IMR-90 (cell line): Measurements from ENCODE around the gene CADM3. TPM values are rescaled to one million over a fixed set of nuclear protein-coding genes. Genes with fewer than 3 reads are reported as not detected.

Experiments used
- ATAC-seq: fragments of 200-7000 bp; cut with Tn5 transposase; 2 replicates; pipeline ENCODE4 v1.9.1; 2020; ENCODE audit warnings: low read depth, mild to moderate bottlenecking, moderate library complexity
- BruUV-seq: library from RNA; stranded (reverse); fragments of 400-500 nt; replicated peaks from 2 replicates; lab custom pipeline; 2021; lab: Mats Ljungman, UMichigan
- CTCF ChIA-PET: fragments of 300-600 bp; formaldehyde crosslinking; extraction: SDS; loops from one replicate; lab custom pipeline; 2021; ENCODE audit warnings: antibody characterized with exemption; lab: Yijun Ruan, JAX
- POLR2A ChIA-PET: fragments of 300-600 bp; sonication (Branson Sonifier 250); formaldehyde crosslinking; loops from one replicate; lab custom pipeline; 2022; ENCODE audit warnings: antibody characterized with exemption; ENCODE audit not compliant: unreplicated experiment; lab: Charles Lee
- DNase-seq: peaks from one replicate; pipeline ENCODE4 v3.0.0; 2013
- H2AFZ ChIP-seq: replicated peaks from 2 replicates; pipeline ENCODE3; 2013; ENCODE audit warnings: low read length, mild to moderate bottlenecking; ENCODE audit not compliant: poor library complexity
- H2AK5ac ChIP-seq: 2 replicates; pipeline ENCODE4 v1.6.1; 2013; ENCODE audit warnings: low read depth, low read length, inconsistent platforms
- H2AK9ac ChIP-seq: replicated peaks from 2 replicates; pipeline ENCODE3; 2013; ENCODE audit warnings: mild to moderate bottlenecking, low read depth, low read length, moderate library complexity; ENCODE audit not compliant: poor library complexity
- H2BK120ac ChIP-seq: 2 replicates; pipeline ENCODE4 v1.6.1; 2013; ENCODE audit warnings: low read depth, low read length, inconsistent platforms
- H2BK15ac ChIP-seq: 3 replicates; pipeline ENCODE4 v1.6.1; 2013; ENCODE audit warnings: low read depth, low read length, inconsistent platforms
- H2BK20ac ChIP-seq: 2 replicates; pipeline ENCODE4 v1.6.1; 2013; ENCODE audit warnings: low read depth, mild to moderate bottlenecking, inconsistent platforms, low read length, moderate library complexity
- H2BK5ac ChIP-seq: 2 replicates; pipeline ENCODE4 v1.6.1; 2013; ENCODE audit warnings: mild to moderate bottlenecking, low read depth, low read length, inconsistent platforms; ENCODE audit not compliant: poor library complexity, severe bottlenecking
- H3K14ac ChIP-seq: replicated peaks from 2 replicates; pipeline ENCODE4 v1.6.1; 2013; ENCODE audit warnings: low read depth, low read length, inconsistent platforms
- H3K18ac ChIP-seq: 2 replicates; pipeline ENCODE4 v1.6.1; 2013; ENCODE audit warnings: low read depth, low read length, control low read depth
- H3K23ac ChIP-seq: 2 replicates; pipeline ENCODE4 v1.6.1; 2013; ENCODE audit warnings: low read depth, low read length, inconsistent platforms
- H3K27ac ChIP-seq: 2 replicates; pipeline ENCODE4 v1.5.1; 2013; ENCODE audit warnings: mild to moderate bottlenecking, control low read depth, low read length; ENCODE audit not compliant: insufficient read depth
- H3K27me3 ChIP-seq: 2 replicates; pipeline ENCODE4 v1.6.1; 2013; ENCODE audit warnings: low read length; ENCODE audit not compliant: control insufficient read depth, insufficient read depth
- H3K36me3 ChIP-seq: 2 replicates; pipeline ENCODE4 v1.6.1; 2013; ENCODE audit warnings: low read length, mixed read lengths; ENCODE audit not compliant: control insufficient read depth, insufficient read depth
- H3K4ac ChIP-seq: 2 replicates; pipeline ENCODE4 v1.6.1; 2013; ENCODE audit warnings: low read depth, low read length, inconsistent platforms
- H3K4me1 ChIP-seq: 2 replicates; pipeline ENCODE4 v1.6.1; 2013; ENCODE audit warnings: low read length, mixed read lengths; ENCODE audit not compliant: control insufficient read depth, insufficient read depth
- H3K4me2 ChIP-seq: 2 replicates; pipeline ENCODE4 v1.6.1; 2013; ENCODE audit warnings: low read depth, mild to moderate bottlenecking, control low read depth, low read length, moderate library complexity
- H3K4me3 ChIP-seq: 2 replicates; pipeline ENCODE4 v1.5.1; 2013; ENCODE audit warnings: low read depth, mild to moderate bottlenecking, control low read depth, low read length, moderate library complexity; ENCODE audit not compliant: insufficient read depth
- H3K56ac ChIP-seq: 2 replicates; pipeline ENCODE4 v1.6.1; 2013; ENCODE audit warnings: low read length, inconsistent platforms; ENCODE audit not compliant: insufficient read depth; ENCODE audit errors: extremely low read depth
- H3K79me1 ChIP-seq, 2 experiments: 2 replicates each; pipeline ENCODE4 v1.6.1; 2013; ENCODE audit warnings: low read length in 2 of 2, inconsistent platforms in 1 of 2, low read depth in 1 of 2
- H3K9ac ChIP-seq: 2 replicates; pipeline ENCODE4 v1.6.1; 2013; ENCODE audit warnings: low read depth, low read length, control low read depth
- H3K9me1 ChIP-seq: 2 replicates; pipeline ENCODE4 v1.6.1; 2013; ENCODE audit warnings: low read length, inconsistent platforms; ENCODE audit not compliant: insufficient read depth
- H3K9me3 ChIP-seq: 2 replicates; pipeline ENCODE4 v1.6.1; 2013; ENCODE audit warnings: low read length; ENCODE audit not compliant: control insufficient read depth, insufficient read depth
- H4K20me1 ChIP-seq: 2 replicates; pipeline ENCODE4 v1.6.1; 2013; ENCODE audit warnings: low read length, inconsistent platforms; ENCODE audit not compliant: insufficient read depth
- H4K5ac ChIP-seq: 2 replicates; pipeline ENCODE4 v1.6.1; 2013; ENCODE audit warnings: mild to moderate bottlenecking, low read depth, low read length, control low read depth
- H4K8ac ChIP-seq, 2 experiments: 2 replicates each; pipeline ENCODE4 v1.6.1; 2013; ENCODE audit warnings: low read depth in 2 of 2, low read length in 2 of 2, control low read depth in 1 of 2, inconsistent platforms in 1 of 2
- H4K91ac ChIP-seq: 2 replicates; pipeline ENCODE4 v1.6.1; 2013; ENCODE audit warnings: low read depth, low read length, inconsistent platforms; ENCODE audit not compliant: insufficient read depth
- BHLHE40 ChIP-seq: fragments of 150-350 bp; IDR thresholded peaks from 2 replicates; pipeline ENCODE4 v1.6.1; 2016; ENCODE audit warnings: mild to moderate bottlenecking, low read depth, low read length
- CEBPB ChIP-seq: IDR thresholded peaks from 2 replicates; pipeline ENCODE4 v1.6.1; 2012; ENCODE audit warnings: low read depth, low read length, improper control_type of control experiment
- CHD1 ChIP-seq: IDR thresholded peaks from 2 replicates; pipeline ENCODE4 v1.6.1; 2012; ENCODE audit warnings: low read depth, low read length, improper control_type of control experiment
- FOS ChIP-seq: fragments of 150-350 bp; IDR thresholded peaks from 2 replicates; pipeline ENCODE4 v1.6.1; 2016; ENCODE audit warnings: low read depth, low read length
- MAZ ChIP-seq: IDR thresholded peaks from 2 replicates; pipeline ENCODE4 v1.6.1; 2012; ENCODE audit warnings: low read depth, mild to moderate bottlenecking, low read length, improper control_type of control experiment, moderate library complexity, borderline replicate concordance
- MXI1 ChIP-seq: IDR thresholded peaks from 2 replicates; pipeline ENCODE4 v1.6.1; 2012; ENCODE audit warnings: low read depth, mild to moderate bottlenecking, low read length, moderate library complexity, borderline replicate concordance
- NFE2L2 ChIP-seq: fragments of 150-350 bp; IDR thresholded peaks from 2 replicates; pipeline ENCODE4 v1.6.1; 2016; ENCODE audit warnings: low read depth, mild to moderate bottlenecking, low read length
- POLR2A ChIP-seq: IDR thresholded peaks from 2 replicates; pipeline ENCODE4 v1.6.1; 2012; ENCODE audit warnings: mild to moderate bottlenecking, low read depth, low read length
- SMC3 ChIP-seq: fragments of 150-350 bp; IDR thresholded peaks from 2 replicates; pipeline ENCODE4 v1.6.1; 2016; ENCODE audit warnings: low read depth, mild to moderate bottlenecking, antibody characterized with exemption, low read length, moderate library complexity
- WGBS, 2 experiments: methylation state at CpG; one replicate each; pipeline versions ENCODE4 v1.1.5 to v1.1.7; 2013; ENCODE audit warnings: missing lambda C conversion rate in 2 of 2; ENCODE audit not compliant: insufficient read length in 1 of 2; ENCODE audit errors: extremely low coverage in 2 of 2; 5-methylcytosine and 5-hydroxymethylcytosine counted together
- dilution Hi-C: fragments of 300-500 bp; cut with HindIII; formaldehyde crosslinking; loops from one replicate; pipeline ENCODE4 v1.14.3; 2018; ENCODE audit warnings: low sequenced_read_pairs; ENCODE audit not compliant: unreplicated experiment
- in situ Hi-C: fragments of 300-500 bp; cut with MboI; formaldehyde crosslinking; loops from 3 replicates; pipeline ENCODE4 v1.14.3; 2019; ENCODE audit warnings: low sequenced_read_pairs, inconsistent platforms, mixed read lengths
- intact Hi-C: fragments of 100-400 bp; cut with micrococcal nuclease; formaldehyde crosslinking; loops from 2 replicates; pipeline ENCODE4 v1.10.0; 2022
- polyA plus RNA-seq, 3 experiments: library from polyadenylated mRNA; depleted of rRNA; stranded (reverse); fragments of >200 nt; gene quantifications; 2 replicates each; pipeline ENCODE4 v1.2.3, GENCODE V29; 2012; ENCODE audit warnings: low replicate concordance in 1 of 3
- total RNA-seq: library from RNA; depleted of rRNA; stranded (reverse); fragments of >200 nt; gene quantifications from 2 replicates; pipeline ENCODE4 v1.2.3, GENCODE V29; 2012
- TF ChIP-seq, protein P1 (sequence below): fragments of 150-350 bp; IDR thresholded peaks from 2 replicates; pipeline ENCODE4 v1.6.1; 2017; ENCODE audit warnings: mild to moderate bottlenecking, antibody characterized with exemption, low read length, low read depth
- TF ChIP-seq, protein P2 (sequence below): conservative IDR thresholded peaks from 2 replicates; pipeline ENCODE4 v1.5.1; 2012; ENCODE audit warnings: mild to moderate bottlenecking, low read depth, low read length, improper control_type of control experiment
- TF ChIP-seq, protein P3 (sequence below): fragments of 150-350 bp; IDR thresholded peaks from 2 replicates; pipeline ENCODE4 v1.6.1; 2016; ENCODE audit warnings: low read depth, mild to moderate bottlenecking, low read length, moderate library complexity, borderline replicate concordance

Gene CADM3
- total and polyA plus RNA-seq, 2 of the 4 experiments (the other 2 are of a cell fraction), result not detected

DNA sequence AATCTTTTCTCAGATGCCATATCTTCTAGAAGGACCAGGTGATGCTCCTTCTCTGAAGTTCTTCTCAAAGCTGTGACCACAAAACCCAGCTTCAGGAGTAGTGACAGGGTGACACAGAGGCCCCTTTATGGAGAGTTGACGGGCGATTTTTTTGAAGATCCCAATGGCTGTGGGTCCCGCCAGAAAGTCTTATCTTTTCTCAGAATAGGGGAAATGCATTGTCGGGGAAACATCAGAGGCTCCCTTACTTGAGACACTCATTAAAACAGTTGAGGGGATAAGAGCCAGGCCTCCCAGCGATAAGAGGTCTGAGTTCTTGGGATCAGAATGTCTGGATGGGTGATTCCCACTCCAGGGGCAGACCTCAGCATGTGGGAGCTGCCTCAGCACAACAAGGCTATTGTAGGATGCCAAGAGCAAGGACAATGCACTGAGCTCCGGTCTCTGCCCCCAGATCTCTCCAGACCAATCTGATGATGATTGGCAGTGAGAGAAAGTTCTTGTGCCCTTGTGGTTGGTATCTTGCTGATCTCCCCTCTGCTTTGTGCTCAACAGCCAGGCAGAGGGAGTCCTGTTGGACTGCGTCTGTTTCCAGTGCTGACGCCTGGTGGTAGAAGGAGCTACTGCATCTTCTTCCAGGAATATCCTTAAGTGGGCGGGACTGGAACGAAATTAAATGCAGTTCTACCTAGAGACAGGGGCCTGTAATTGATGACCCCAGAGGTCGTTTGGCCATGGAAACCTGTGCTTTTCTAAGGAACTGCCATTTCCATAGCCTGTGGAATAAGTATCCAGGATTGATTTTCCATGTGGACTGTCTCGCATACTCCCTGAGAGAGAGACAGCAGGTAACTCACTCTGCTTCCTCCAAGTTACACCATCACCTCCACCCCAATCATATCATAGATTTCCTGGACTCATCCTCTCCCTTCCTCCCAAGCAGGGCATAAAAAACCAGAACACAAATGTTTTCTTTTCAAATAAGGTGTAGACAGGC is 26.4 kb downstream of the CADM3 start (continued):
- TF ChIP-seq, protein P1, sequence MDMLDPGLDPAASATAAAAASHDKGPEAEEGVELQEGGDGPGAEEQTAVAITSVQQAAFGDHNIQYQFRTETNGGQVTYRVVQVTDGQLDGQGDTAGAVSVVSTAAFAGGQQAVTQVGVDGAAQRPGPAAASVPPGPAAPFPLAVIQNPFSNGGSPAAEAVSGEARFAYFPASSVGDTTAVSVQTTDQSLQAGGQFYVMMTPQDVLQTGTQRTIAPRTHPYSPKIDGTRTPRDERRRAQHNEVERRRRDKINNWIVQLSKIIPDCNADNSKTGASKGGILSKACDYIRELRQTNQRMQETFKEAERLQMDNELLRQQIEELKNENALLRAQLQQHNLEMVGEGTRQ, result no peak
- TF ChIP-seq SMC3, result peak; percentile 87

DNA sequence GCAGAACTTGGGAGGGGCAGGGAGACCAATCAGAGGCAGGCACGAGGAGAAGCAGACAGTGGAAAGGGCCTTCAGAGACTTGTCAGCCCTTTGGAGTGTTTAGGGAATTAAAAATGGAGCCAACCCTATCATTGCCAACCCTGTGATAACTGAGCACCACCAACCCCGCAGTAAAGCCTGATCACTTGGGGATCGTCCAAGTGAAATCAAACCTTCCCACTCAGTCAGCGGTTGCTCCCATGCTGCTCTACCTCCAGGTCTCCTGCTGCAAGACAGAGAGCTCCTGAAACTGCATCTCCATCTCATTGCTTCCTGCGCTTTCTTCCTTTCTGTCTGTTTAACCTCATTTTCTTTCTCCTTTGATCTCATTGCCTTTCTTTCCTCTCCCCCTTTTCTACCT is 28.5 kb downstream of the CADM3 start:
- Histone ChIP-seq H2BK120ac (no peak overlapping the region), H4K20me1 (no peaks in the 10 kb centered on the region), H2AK9ac (no peak overlapping the region), H3K27ac (no peak overlapping the region), H3K9me1 (no peaks in the 10 kb centered on the region), H2BK15ac (no peak overlapping the region), H2AK5ac (no peak overlapping the region), H3K4me3 (no peak overlapping the region), H4K91ac (no peak overlapping the region), H3K14ac (no peak overlapping the region), H2BK20ac (no peak overlapping the region), H3K56ac (no peak overlapping the region), H2BK5ac (no peak overlapping the region), H3K4me1 (no peaks in the 10 kb centered on the region), H3K23ac (no peak overlapping the region), H4K5ac (no peak overlapping the region), H2AFZ (no peak overlapping the region), H3K27me3 (no peaks in the 10 kb centered on the region; the same call in 1 of the 2 replicates), H3K79me1 (no peaks in the 10 kb centered on the region), H3K9me3 (no peaks in the 10 kb centered on the region), H4K8ac (no peak overlapping the region), H3K4me2 (no peak overlapping the region), H3K36me3 (no peaks in the 10 kb centered on the region), H3K18ac (no peak overlapping the region), H3K9ac (no peak overlapping the region), H3K4ac (no peak overlapping the region)
- POLR2A ChIA-PET, result no interaction called here
- CTCF ChIA-PET, result no interaction called here
- BruUV-seq, result no TSS peak
- 59% methylated on average over 2 of the region's 5 CpGs; no CpG with 5 or more reads in 1 of the 2 experiments for WGBS, 2 experiments
- intact Hi-C loops, result no loop called here
- ATAC-seq, result no peak
- dilution Hi-C loops, result no loop called here
- in situ Hi-C loops, result loop anchor here (5.0 to 25.0 kb wide), 2 partner anchors 38 to 687 kb away; no protein-coding TSS in a partner anchor
- no peak for DNase-seq
- TF ChIP-seq, protein P2, sequence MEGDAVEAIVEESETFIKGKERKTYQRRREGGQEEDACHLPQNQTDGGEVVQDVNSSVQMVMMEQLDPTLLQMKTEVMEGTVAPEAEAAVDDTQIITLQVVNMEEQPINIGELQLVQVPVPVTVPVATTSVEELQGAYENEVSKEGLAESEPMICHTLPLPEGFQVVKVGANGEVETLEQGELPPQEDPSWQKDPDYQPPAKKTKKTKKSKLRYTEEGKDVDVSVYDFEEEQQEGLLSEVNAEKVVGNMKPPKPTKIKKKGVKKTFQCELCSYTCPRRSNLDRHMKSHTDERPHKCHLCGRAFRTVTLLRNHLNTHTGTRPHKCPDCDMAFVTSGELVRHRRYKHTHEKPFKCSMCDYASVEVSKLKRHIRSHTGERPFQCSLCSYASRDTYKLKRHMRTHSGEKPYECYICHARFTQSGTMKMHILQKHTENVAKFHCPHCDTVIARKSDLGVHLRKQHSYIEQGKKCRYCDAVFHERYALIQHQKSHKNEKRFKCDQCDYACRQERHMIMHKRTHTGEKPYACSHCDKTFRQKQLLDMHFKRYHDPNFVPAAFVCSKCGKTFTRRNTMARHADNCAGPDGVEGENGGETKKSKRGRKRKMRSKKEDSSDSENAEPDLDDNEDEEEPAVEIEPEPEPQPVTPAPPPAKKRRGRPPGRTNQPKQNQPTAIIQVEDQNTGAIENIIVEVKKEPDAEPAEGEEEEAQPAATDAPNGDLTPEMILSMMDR, result no peak
- TF ChIP-seq MXI1 (no peak), NFE2L2 (no peak), FOS (no peak), CEBPB (no peak), MAZ (no peak), CHD1 (no peak), BHLHE40 (no peak), POLR2A (no peak)
- TF ChIP-seq, protein P3, sequence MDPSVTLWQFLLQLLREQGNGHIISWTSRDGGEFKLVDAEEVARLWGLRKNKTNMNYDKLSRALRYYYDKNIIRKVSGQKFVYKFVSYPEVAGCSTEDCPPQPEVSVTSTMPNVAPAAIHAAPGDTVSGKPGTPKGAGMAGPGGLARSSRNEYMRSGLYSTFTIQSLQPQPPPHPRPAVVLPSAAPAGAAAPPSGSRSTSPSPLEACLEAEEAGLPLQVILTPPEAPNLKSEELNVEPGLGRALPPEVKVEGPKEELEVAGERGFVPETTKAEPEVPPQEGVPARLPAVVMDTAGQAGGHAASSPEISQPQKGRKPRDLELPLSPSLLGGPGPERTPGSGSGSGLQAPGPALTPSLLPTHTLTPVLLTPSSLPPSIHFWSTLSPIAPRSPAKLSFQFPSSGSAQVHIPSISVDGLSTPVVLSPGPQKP, result no peak
